Upper lobe of left lung (tissue), 6 donors: Measurements from ENCODE around the gene CCNA2. TPM values are rescaled to one million over a fixed set of nuclear protein-coding genes. Genes with fewer than 3 reads are reported as not detected.

ENCODE experiments used
- ATAC-seq, 2 donors: fragments of 200-7000 bp; cut with Tn5 transposase; one replicate each; pipeline ENCODE4 v1.9.1; 2022; ENCODE audit warnings: mild to moderate bottlenecking in 2 of 2, moderate library complexity in 2 of 2; ENCODE audit not compliant: low FRiP score in 2 of 2
- DNase-seq, 2 donors: peaks; one replicate each; pipeline ENCODE4 v3.0.0-alpha.2; 2019 to 2020
- H3K27ac ChIP-seq, 4 donors: fragments of 200-600 bp; sonication (generic); one replicate each; pipeline ENCODE4 v1.5.1; 2016 to 2019
- H3K27me3 ChIP-seq, 4 donors: fragments of 200-600 bp; sonication (generic); one replicate each; pipeline ENCODE4 v1.5.1; 2017 to 2019
- H3K36me3 ChIP-seq, 4 donors: fragments of 200-600 bp; sonication (generic); one replicate each; pipeline ENCODE4 v1.5.1; 2016 to 2019
- H3K4me1 ChIP-seq, 4 donors: fragments of 200-600 bp; sonication (generic); one replicate each; pipeline ENCODE4 v1.5.1; 2018 to 2019
- H3K4me3 ChIP-seq, 4 donors: fragments of 200-600 bp; sonication (generic); one replicate each; pipeline ENCODE4 v1.5.1; 2017 to 2019; ENCODE audit warnings: mild to moderate bottlenecking in 2 of 4, moderate library complexity in 1 of 4
- H3K9me3 ChIP-seq, 4 donors: fragments of 200-600 bp; sonication (generic); one replicate each; pipeline ENCODE4 v1.5.1; 2018 to 2019
- EP300 ChIP-seq, 4 donors: sonication (generic); formaldehyde crosslinking; IDR thresholded peaks; one replicate each; pipeline ENCODE4 v1.5.1; 2017; ENCODE audit warnings: antibody characterized with exemption in 4 of 4, control low read depth in 2 of 4
- POLR2A ChIP-seq, 4 donors: fragments of 450-650 bp; IDR thresholded peaks; one replicate each; pipeline ENCODE4 v1.5.1; 2016 to 2017; ENCODE audit warnings: antibody characterized with exemption in 4 of 4, mild to moderate bottlenecking in 2 of 4
- POLR2AphosphoS5 ChIP-seq, 2 donors: sonication (generic); formaldehyde crosslinking; IDR thresholded peaks; one replicate each; pipeline ENCODE4 v1.5.1; 2017; ENCODE audit warnings: antibody characterized with exemption in 2 of 2
- WGBS, 2 donors: methylation state at CpG; one replicate each; pipeline ENCODE4 v1.1.5; 2017 to 2018; 5-methylcytosine and 5-hydroxymethylcytosine counted together
- total RNA-seq, 6 donors: library from RNA; depleted of rRNA in 4 of 6; stranded (reverse); fragments of >200 nt in 4 of 6; gene quantifications; one replicate each; pipeline versions ENCODE4 v1.1.0 to v1.2.1, GENCODE V29; 2016 to 2021
- TF ChIP-seq, protein P1 (sequence below), 6 experiments: fragments of 450-650 bp in 4 of 6; fragments of 200-600 bp in 2 of 6; sonication (generic) in 2 of 6; IDR thresholded peaks; one replicate each; pipeline ENCODE4 v1.5.1; 2016 to 2019; ENCODE audit warnings: antibody characterized with exemption in 6 of 6
- donor health status: DM: no; HTN: no; CAD: no; lungs with moderate emphysema.
- donor health status: DM: no; HTN: yes; CAD: no; lungs with severe emphysema.

The CCNA2 gene
- total RNA-seq, 6 donors from 2014 or later: 1.4 to 4.2 (median 2.5) TPM

DNA sequence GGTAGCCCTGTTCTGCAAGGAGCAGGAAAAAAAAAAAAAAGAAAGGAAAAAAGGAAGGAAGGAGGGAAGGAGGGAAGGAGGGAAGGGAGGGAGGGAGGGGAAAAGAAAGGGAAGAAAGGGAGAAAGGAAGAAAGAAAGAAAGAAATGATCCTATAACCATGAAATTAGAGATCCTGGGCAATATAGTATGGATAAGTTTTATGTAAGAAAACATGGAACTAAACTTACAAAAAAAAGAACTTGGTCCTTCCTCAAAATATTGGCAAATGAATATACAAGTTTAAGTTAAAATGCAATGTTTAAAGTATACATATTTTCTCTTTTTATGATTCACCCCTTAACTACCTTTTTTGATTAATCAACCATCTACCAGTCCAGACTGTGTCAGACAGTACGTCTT lies 27.7 kb upstream of the CCNA2 start:
- no peak for DNase-seq
- no peaks in the 10 kb centered on the region for H3K9me3 ChIP-seq
- H3K27me3 ChIP-seq: no peaks in the 10 kb centered on the region
- WGBS, 2 donors: 94 to 95% methylated on average over 1 of the region's 1 CpG
- H3K36me3 ChIP-seq: peaks cover 0 to 48% (median 10%) of the 10 kb centered on the region in 4 donors
- H3K27ac ChIP-seq: no peak overlapping the region
- no peaks in the 10 kb centered on the region for H3K4me1 ChIP-seq
- no peak overlapping the region for H3K4me3 ChIP-seq
- ATAC-seq: no peak
- no peak for TF ChIP-seq POLR2AphosphoS5 (IDR thresholded peaks at IDR 0.05)
- TF ChIP-seq, protein P1, sequence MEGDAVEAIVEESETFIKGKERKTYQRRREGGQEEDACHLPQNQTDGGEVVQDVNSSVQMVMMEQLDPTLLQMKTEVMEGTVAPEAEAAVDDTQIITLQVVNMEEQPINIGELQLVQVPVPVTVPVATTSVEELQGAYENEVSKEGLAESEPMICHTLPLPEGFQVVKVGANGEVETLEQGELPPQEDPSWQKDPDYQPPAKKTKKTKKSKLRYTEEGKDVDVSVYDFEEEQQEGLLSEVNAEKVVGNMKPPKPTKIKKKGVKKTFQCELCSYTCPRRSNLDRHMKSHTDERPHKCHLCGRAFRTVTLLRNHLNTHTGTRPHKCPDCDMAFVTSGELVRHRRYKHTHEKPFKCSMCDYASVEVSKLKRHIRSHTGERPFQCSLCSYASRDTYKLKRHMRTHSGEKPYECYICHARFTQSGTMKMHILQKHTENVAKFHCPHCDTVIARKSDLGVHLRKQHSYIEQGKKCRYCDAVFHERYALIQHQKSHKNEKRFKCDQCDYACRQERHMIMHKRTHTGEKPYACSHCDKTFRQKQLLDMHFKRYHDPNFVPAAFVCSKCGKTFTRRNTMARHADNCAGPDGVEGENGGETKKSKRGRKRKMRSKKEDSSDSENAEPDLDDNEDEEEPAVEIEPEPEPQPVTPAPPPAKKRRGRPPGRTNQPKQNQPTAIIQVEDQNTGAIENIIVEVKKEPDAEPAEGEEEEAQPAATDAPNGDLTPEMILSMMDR (IDR thresholded peaks at IDR 0.05): no peak
- TF ChIP-seq EP300 (IDR thresholded peaks at IDR 0.05): no peak

DNA sequence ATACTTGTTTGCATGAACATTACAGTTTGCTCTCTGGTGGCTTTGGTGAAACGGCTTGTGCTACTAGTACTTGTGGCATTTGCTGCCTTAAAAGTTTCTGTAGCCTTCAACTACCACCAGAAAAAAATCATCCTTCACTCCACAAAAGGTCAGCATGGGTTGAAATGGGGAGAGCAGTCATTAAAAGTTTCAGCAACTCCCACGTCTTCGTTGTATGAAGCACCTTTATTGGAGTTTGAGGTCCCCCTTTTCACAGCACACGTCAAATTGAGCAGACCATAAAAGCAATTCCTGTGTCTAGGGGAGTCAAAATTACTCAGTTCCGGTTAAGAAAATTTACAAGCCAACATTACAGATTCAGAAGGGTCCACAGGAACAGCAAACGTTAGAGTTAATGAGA lies 23.0 kb upstream of the CCNA2 start:
- ATAC-seq (no peak), DNase-seq (no peak)
- Histone ChIP-seq H3K4me1 (no peaks in the 10 kb centered on the region), H3K36me3 (peaks cover 0 to 63% (median 18%) of the 10 kb centered on the region in 4 donors), H3K9me3 (no peaks in the 10 kb centered on the region), H3K27me3 (no peaks in the 10 kb centered on the region), H3K4me3 (no peak overlapping the region), H3K27ac (no peak overlapping the region)
- TF ChIP-seq, protein P1 (IDR thresholded peaks at IDR 0.05): no peak
- TF ChIP-seq EP300 (IDR thresholded peaks at IDR 0.05): no peak
- TF ChIP-seq POLR2A (IDR thresholded peaks at IDR 0.05): no peak
- TF ChIP-seq POLR2AphosphoS5 (IDR thresholded peaks at IDR 0.05): no peak
- WGBS, 2 donors: 89 to 90% methylated on average over 6 of the region's 6 CpGs

DNA sequence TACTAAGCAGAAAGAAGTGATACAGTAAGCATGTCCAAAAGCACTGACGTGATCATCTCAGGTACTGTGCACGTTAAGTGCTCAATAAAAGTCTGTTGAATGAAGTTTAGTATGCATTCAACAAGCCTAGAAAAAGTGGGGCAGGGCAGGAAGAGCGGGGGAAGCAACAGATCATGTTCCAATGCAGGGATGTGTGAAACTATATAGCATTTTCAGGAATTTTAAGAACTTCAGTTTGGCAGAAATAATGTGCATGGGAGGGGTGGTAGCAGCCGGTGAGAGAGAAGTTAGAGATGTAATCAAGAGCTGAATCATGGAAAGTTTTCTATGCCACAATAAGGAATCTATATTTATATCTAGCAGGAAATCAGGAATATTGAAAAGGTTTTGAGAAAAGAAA lies 19.2 kb upstream of the CCNA2 start:
- ATAC-seq: no peak
- peaks cover 0 to 65% (median 12%) of the 10 kb centered on the region in 4 donors for H3K36me3 ChIP-seq
- TF ChIP-seq POLR2AphosphoS5 (IDR thresholded peaks at IDR 0.05) (no peak), POLR2A (IDR thresholded peaks at IDR 0.05) (no peak), EP300 (IDR thresholded peaks at IDR 0.05) (no peak)
- TF ChIP-seq, protein P1 (IDR thresholded peaks at IDR 0.05): no peak
- DNase-seq: no peak
- no peaks in the 10 kb centered on the region for H3K27me3 ChIP-seq
- H3K4me3 ChIP-seq: no peak overlapping the region
- H3K4me1 ChIP-seq: no peaks in the 10 kb centered on the region
- H3K27ac ChIP-seq: no peak overlapping the region
- 96 to 97% methylated on average over 4 of the region's 4 CpGs for WGBS, 2 donors
- H3K9me3 ChIP-seq: no peaks in the 10 kb centered on the region

DNA sequence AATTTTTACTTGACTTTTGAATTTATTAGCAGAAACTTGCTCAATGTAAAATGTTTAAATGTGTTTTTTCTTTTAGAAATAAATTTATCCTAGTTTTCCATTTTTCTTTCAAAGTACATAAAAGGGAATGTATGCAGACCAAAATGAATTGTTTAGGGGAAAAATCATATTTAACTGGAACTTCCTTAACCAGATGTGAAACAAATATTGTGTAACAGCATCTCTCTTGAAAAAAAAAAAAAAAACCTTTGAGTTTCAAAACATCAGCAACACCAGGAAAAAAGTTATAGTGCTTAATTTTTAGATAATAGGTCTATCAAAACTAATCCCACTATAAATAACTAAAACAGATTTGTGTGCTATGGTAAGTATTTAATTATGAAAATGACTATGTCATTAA lies 14.5 kb upstream of the CCNA2 start:
- TF ChIP-seq POLR2A (IDR thresholded peaks at IDR 0.05) (no peak), EP300 (IDR thresholded peaks at IDR 0.05) (no peak), POLR2AphosphoS5 (IDR thresholded peaks at IDR 0.05) (no peak)
- TF ChIP-seq, protein P1 (IDR thresholded peaks at IDR 0.05): no peak
- H3K4me1 ChIP-seq: no peaks in the 10 kb centered on the region
- H3K36me3 ChIP-seq: peaks cover 0 to 58% (median 5%) of the 10 kb centered on the region in 4 donors
- DNase-seq (no peak), ATAC-seq (no peak)
- no peaks in the 10 kb centered on the region for H3K27me3 ChIP-seq
- H3K27ac ChIP-seq: no peak overlapping the region
- H3K9me3 ChIP-seq: no peaks in the 10 kb centered on the region
- no peak overlapping the region for H3K4me3 ChIP-seq

DNA sequence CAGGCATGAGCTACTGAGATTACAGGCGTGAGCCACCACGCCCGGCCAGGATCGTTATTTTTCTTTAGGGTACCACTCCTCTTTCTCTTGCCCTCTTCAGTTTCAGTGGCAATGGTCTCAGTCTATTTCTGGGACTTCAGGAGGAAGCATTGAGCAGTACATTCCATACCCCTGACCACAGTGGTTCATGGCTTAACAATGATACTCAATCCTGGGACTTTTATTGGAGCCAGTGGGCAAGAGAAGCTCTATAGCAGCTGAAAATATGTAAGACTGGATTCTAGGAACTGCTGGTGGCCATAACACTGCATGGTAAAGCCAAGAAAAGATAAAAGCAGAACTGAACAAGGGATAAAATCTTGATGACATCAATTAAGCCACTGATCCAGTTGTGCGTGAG lies 5.8 kb upstream of the CCNA2 start:
- Histone ChIP-seq H3K9me3 (no peaks in the 10 kb centered on the region), H3K36me3 (peaks cover 0 to 57% (median 9%) of the 10 kb centered on the region in 4 donors), H3K27ac (no peak overlapping the region), H3K27me3 (no peaks in the 10 kb centered on the region), H3K4me3 (no peak overlapping the region), H3K4me1 (no peaks in the 10 kb centered on the region)
- WGBS, 2 donors: 80 to 91% methylated on average over 5 of the region's 5 CpGs
- no peak for ATAC-seq
- DNase-seq: no peak
- TF ChIP-seq POLR2A (IDR thresholded peaks at IDR 0.05) (no peak), POLR2AphosphoS5 (IDR thresholded peaks at IDR 0.05) (no peak), EP300 (IDR thresholded peaks at IDR 0.05) (no peak)
- TF ChIP-seq, protein P1 (IDR thresholded peaks at IDR 0.05): no peak
